Caco-2 (cell line): ENCODE results near the gene MAML1. TPM values are rescaled to one million over a fixed set of nuclear protein-coding genes. Genes with fewer than 3 reads are reported as not detected.

ENCODE experiments used
- BruUV-seq: library from RNA; stranded (reverse); fragments of 400-500 nt; replicated peaks from 2 replicates; lab custom pipeline; 2021; lab: Mats Ljungman, UMichigan
- CTCF ChIA-PET: fragments of 300-600 bp; sonication (Branson Sonifier 250); formaldehyde crosslinking; loops from one replicate; lab custom pipeline; 2022; ENCODE audit warnings: antibody characterized with exemption; lab: Charles Lee
- POLR2A ChIA-PET: fragments of 300-600 bp; sonication (Branson Sonifier 250); formaldehyde crosslinking; loops from one replicate; lab custom pipeline; 2022; ENCODE audit warnings: antibody characterized with exemption; lab: Charles Lee
- DNase-seq, 2 experiments: peaks; one replicate each; pipeline versions ENCODE4 v3.0.0 to v3.0.0-alpha.2; 2020 to 2022
- H3K27me3 ChIP-seq: replicated peaks from 2 replicates; pipeline ENCODE4 v1.6.0; 2011; ENCODE audit warnings: low read length; ENCODE audit not compliant: control insufficient read depth, insufficient read depth
- H3K36me3 ChIP-seq: 2 replicates; pipeline ENCODE4 v1.5.1; 2011; ENCODE audit warnings: low read length; ENCODE audit not compliant: control insufficient read depth, insufficient read depth
- H3K4me1 ChIP-seq: fragments of 250-450 bp; sonication (Bioruptor Pico); 2 replicates; pipeline ENCODE4 v1.5.1; 2020; ENCODE audit warnings: mild to moderate bottlenecking
- H3K4me3 ChIP-seq: 2 replicates; pipeline ENCODE4 v1.5.1; 2011; ENCODE audit warnings: low read depth, mild to moderate bottlenecking, control low read depth, low read length
- H3K9me3 ChIP-seq: fragments of 250-450 bp; sonication (Bioruptor Pico); 2 replicates; pipeline ENCODE4 v1.5.1; 2020; ENCODE audit warnings: mild to moderate bottlenecking, moderate library complexity
- H3K27ac Mint-ChIP-seq: one replicate; pipeline ENCODE4 v1.8.0; 2022; ENCODE audit warnings: mixed read lengths; ENCODE audit not compliant: unreplicated experiment
- H3K27me3 Mint-ChIP-seq: one replicate; pipeline ENCODE4 v1.8.0; 2022; ENCODE audit warnings: mixed read lengths; ENCODE audit not compliant: insufficient read depth, unreplicated experiment
- H3K36me3 Mint-ChIP-seq: one replicate; pipeline ENCODE4 v1.8.0; 2022; ENCODE audit warnings: mild to moderate bottlenecking, mixed read lengths; ENCODE audit not compliant: insufficient read depth, unreplicated experiment
- H3K4me1 Mint-ChIP-seq: one replicate; pipeline ENCODE4 v1.8.0; 2022; ENCODE audit warnings: low read depth, mixed read lengths; ENCODE audit not compliant: unreplicated experiment
- H3K4me3 Mint-ChIP-seq: one replicate; pipeline ENCODE4 v1.8.0; 2022; ENCODE audit warnings: mild to moderate bottlenecking, moderate library complexity, mixed read lengths; ENCODE audit not compliant: unreplicated experiment
- H3K9me3 Mint-ChIP-seq: one replicate; pipeline ENCODE4 v1.8.0; 2022; ENCODE audit warnings: mixed read lengths; ENCODE audit not compliant: unreplicated experiment
- intact Hi-C: fragments of 100-400 bp; cut with micrococcal nuclease; formaldehyde crosslinking; loops from one replicate; pipeline ENCODE4 v1.10.0; 2022; ENCODE audit not compliant: unreplicated experiment
- total RNA-seq: library from RNA; stranded (reverse); gene quantifications from 2 replicates; pipeline ENCODE4 v1.2.3, GENCODE V29; 2022
- TF ChIP-seq, protein P1 (sequence below), 2 experiments: fragments of 200-600 bp in 1 of 2; IDR thresholded peaks; 1 replicate in 1 of 2; 2 replicates in 1 of 2; pipeline versions ENCODE4 v1.5.1 to v1.8.0; 2011 to 2022; ENCODE audit warnings: antibody characterized with exemption in 1 of 2, control low read depth in 1 of 2, inconsistent platforms in 1 of 2, low read depth in 1 of 2, low read length in 1 of 2, mild to moderate bottlenecking in 1 of 2, moderate library complexity in 1 of 2; ENCODE audit not compliant: insufficient read depth in 1 of 2, severe bottlenecking in 1 of 2, unreplicated experiment in 1 of 2

Gene MAML1
- total RNA-seq, 1 experiment from 2014 or later: 41.3 TPM

DNA sequence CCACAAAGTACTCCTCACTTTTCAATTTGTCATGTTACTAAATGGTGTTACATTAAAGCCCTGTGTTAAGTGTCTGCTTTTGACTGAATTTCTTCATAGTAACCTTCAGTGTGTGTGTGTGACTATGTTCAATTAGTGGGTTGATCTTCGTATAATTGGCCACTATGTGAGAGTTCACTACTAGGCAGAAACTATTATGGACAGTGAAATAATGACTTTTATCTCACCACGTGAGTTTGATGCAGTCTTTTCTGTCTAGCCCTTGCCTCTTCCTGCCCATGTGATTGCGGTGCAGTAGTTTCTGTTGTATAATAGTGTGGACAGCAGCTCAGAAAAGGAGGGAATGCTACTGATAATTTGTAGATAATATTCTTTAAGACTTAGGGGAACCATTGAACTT lies 1.8 kb upstream of the MAML1 start:
- ChIA-PET POLR2A (interaction anchor here (0.6 kb wide), 1 partner anchor 25 kb away, joined by 9 read pairs; no protein-coding TSS in a partner anchor), CTCF (no interaction called here)
- Mint-ChIP-seq H3K36me3 (peaks cover 66% of the 10 kb centered on the region), H3K4me3 (no peak overlapping the region), H3K4me1 (peaks cover 8% of the 10 kb centered on the region), H3K9me3 (no peaks in the 10 kb centered on the region), H3K27me3 (no peaks in the 10 kb centered on the region), H3K27ac (no peak overlapping the region)
- TF ChIP-seq, protein P1, sequence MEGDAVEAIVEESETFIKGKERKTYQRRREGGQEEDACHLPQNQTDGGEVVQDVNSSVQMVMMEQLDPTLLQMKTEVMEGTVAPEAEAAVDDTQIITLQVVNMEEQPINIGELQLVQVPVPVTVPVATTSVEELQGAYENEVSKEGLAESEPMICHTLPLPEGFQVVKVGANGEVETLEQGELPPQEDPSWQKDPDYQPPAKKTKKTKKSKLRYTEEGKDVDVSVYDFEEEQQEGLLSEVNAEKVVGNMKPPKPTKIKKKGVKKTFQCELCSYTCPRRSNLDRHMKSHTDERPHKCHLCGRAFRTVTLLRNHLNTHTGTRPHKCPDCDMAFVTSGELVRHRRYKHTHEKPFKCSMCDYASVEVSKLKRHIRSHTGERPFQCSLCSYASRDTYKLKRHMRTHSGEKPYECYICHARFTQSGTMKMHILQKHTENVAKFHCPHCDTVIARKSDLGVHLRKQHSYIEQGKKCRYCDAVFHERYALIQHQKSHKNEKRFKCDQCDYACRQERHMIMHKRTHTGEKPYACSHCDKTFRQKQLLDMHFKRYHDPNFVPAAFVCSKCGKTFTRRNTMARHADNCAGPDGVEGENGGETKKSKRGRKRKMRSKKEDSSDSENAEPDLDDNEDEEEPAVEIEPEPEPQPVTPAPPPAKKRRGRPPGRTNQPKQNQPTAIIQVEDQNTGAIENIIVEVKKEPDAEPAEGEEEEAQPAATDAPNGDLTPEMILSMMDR (IDR thresholded peaks at IDR 0.05; ENCODE audit: insufficient read depth in 1 of 2, low read depth in 1 of 2, low read length in 1 of 2, severe bottlenecking in 1 of 2, unreplicated experiment in 1 of 2): no peak
- H3K9me3 ChIP-seq: no peaks in the 10 kb centered on the region
- H3K4me1 ChIP-seq: peaks cover 10% of the 10 kb centered on the region
- no TSS peak for BruUV-seq
- no peak for DNase-seq
- no peak overlapping the region for H3K4me3 ChIP-seq
- intact Hi-C loops: no loop called here
- H3K27me3 ChIP-seq: no peaks in the 10 kb centered on the region
- H3K36me3 ChIP-seq: peaks cover 3% of the 10 kb centered on the region; the same call in 1 of the 2 replicates

DNA sequence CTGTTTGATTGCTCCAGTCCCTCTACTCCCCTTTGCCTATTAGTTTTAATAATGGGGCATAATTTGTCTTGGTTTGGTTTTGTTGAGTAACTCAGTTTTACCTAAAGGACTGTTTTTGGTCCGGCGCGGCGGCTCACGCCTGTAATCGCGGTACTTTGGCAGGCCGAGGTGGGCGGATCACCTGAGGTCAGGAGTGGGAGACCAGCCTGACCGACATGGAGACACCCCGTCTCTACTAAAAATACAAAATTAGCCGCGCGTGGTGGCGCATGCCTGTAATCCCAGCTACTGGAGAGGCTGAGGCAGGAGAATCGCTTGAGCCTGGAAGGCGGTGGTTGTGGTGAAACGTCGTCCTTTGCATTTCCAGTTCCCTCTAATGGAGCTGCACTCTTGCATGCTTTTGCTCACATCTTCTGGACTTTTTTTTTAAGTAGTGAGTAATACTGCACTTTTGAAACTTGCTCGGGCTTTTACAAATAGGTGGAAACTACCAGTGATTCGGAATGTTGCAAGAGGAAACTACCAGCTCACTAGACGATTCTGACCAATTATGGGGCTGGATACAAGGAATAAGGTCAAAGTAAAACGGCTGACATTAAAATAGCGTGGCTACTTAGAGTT lies 721 bp upstream of the MAML1 start:
- TF ChIP-seq, protein P1 (IDR thresholded peaks at IDR 0.05; ENCODE audit: insufficient read depth in 1 of 2, low read depth in 1 of 2, low read length in 1 of 2, severe bottlenecking in 1 of 2, unreplicated experiment in 1 of 2): no peak
- H3K36me3 ChIP-seq: peaks cover 3% of the 10 kb centered on the region; the same call in 1 of the 2 replicates
- peaks cover 56% of the 10 kb centered on the region for H3K36me3 Mint-ChIP-seq
- H3K27me3 ChIP-seq: no peaks in the 10 kb centered on the region
- H3K4me3 Mint-ChIP-seq: peak overlapping the region; percentile 70
- peak overlapping the region; percentile 85 for H3K27ac Mint-ChIP-seq
- ChIA-PET POLR2A (interaction anchor here (0.6 to 1.3 kb wide), 7 partner anchors 23 to 173 kb away, joined by 3 to 16 read pairs (median 5); partner anchors contain the start of gene HNRNPH1), CTCF (interaction anchor here (0.7 to 1.6 kb wide), 3 partner anchors 53 to 109 kb away, joined by 3 to 5 read pairs (median 3); partner anchors contain the start of gene HNRNPH1)
- peaks cover 8% of the 10 kb centered on the region for H3K4me1 Mint-ChIP-seq
- no peaks in the 10 kb centered on the region for H3K27me3 Mint-ChIP-seq
- no peaks in the 10 kb centered on the region for H3K9me3 Mint-ChIP-seq
- no peaks in the 10 kb centered on the region for H3K9me3 ChIP-seq
- H3K4me1 ChIP-seq: peaks cover 10% of the 10 kb centered on the region
- intact Hi-C loops: loop anchor here (1.0 to 2.0 kb wide), 5 partner anchors 22 to 64 kb away; partner anchors contain the start of gene CANX
- H3K4me3 ChIP-seq: peak overlapping the region; percentile 36
- BruUV-seq: TSS peak; percentile 96
- peak; percentile 43 to 49 for DNase-seq

DNA sequence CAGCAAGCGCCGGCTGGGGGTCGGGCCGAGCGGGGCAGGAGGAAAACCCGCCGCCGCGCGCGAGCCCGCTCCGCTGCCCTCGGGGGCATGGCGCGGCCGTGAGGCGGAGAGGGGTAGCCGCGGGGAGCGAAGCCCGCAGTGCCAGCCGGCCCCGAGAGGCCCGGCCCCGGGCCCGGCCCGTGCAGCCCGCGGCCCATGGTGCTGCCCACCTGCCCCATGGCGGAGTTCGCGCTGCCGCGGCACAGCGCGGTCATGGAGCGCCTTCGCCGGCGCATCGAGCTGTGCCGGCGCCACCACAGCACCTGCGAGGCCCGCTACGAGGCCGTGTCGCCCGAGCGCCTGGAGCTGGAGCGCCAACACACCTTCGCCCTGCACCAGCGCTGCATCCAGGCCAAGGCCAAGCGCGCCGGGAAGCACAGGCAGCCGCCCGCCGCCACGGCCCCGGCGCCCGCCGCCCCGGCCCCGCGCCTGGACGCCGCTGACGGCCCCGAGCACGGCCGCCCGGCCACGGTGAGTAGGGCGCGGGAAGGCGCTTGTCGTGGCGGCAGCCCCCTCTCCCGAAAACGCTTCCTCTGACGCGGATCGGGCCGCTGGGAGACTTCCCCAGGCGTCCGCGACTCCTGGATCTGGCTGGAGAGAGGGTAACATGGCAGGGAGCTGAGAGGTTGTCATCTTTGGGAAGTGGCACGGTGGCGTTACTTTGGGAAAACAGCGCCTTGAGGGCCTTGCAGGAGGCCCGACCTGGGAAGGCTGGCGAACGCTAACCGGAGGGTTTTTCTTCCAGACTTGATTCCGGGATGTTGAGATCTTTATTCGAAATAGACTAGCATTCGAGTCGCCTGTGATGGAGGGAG lies 523 bp downstream of the MAML1 start:
- intact Hi-C loops: loop anchor here (1.0 to 2.0 kb wide), 5 partner anchors 21 to 63 kb away; partner anchors contain the start of gene CANX

More for the DNA sequence above, 523 bp downstream of the MAML1 start:
- Histone ChIP-seq H3K36me3 (peaks cover 3% of the 10 kb centered on the region; the same call in 1 of the 2 replicates), H3K4me1 (peaks cover 14% of the 10 kb centered on the region), H3K9me3 (no peaks in the 10 kb centered on the region), H3K27me3 (no peaks in the 10 kb centered on the region), H3K4me3 (peak overlapping the region; percentile 78)
- Mint-ChIP-seq H3K36me3 (peaks cover 48% of the 10 kb centered on the region), H3K4me3 (peak overlapping the region; percentile 70), H3K27ac (peak overlapping the region; percentile 85), H3K27me3 (no peaks in the 10 kb centered on the region), H3K4me1 (peaks cover 8% of the 10 kb centered on the region), H3K9me3 (no peaks in the 10 kb centered on the region)
- no TSS peak for BruUV-seq
- ChIA-PET CTCF (interaction anchor here (0.6 to 1.6 kb wide), 4 partner anchors 30 to 110 kb away, joined by 3 to 5 read pairs (median 4); partner anchors contain the start of gene HNRNPH1), POLR2A (interaction anchor here (0.5 to 1.3 kb wide), 5 partner anchors 9 to 874 kb away, joined by 4 to 16 read pairs (median 7); partner anchors contain the start of genes HNRNPH1 and ZNF354B)
- peak; percentile 55 to 61 for DNase-seq
- TF ChIP-seq, protein P1 (IDR thresholded peaks at IDR 0.05; ENCODE audit: insufficient read depth in 1 of 2, low read depth in 1 of 2, low read length in 1 of 2, severe bottlenecking in 1 of 2, unreplicated experiment in 1 of 2): no peak
